PFSK-1 (cell line): Measurements from ENCODE around the gene RAB38.

ENCODE experiments used
- POLR2AphosphoS5 ChIP-seq: IDR thresholded peaks from 2 replicates; pipeline ENCODE4 v1.6.1; 2012; ENCODE audit warnings: low read depth, mild to moderate bottlenecking, control low read depth, low read length, moderate library complexity
- TAF1 ChIP-seq: IDR thresholded peaks from 2 replicates; pipeline ENCODE4 v1.6.1; 2012; ENCODE audit warnings: low read length, control low read depth, borderline replicate concordance; ENCODE audit not compliant: insufficient read depth

- TF ChIP-seq POLR2AphosphoS5 (no peak), TAF1 (no peak)
Observed at GRCh38 chr11:88204353-88204752, 29.1 kb upstream of the RAB38 start.
